Muscle of arm (tissue), 14 donors: ENCODE results near the gene NHLRC4. TPM values are rescaled to one million over a fixed set of nuclear protein-coding genes. Genes with fewer than 3 reads are reported as not detected.

Experiments
- DNase-seq: peaks from one replicate; pipeline ENCODE4 v3.0.0-alpha.2; 2013
- long read RNA-seq, 11 donors: transcript quantifications; one replicate each; lab custom pipeline, GENCODE V29; 2026
- polyA plus RNA-seq, 12 donors: library from polyadenylated mRNA; unstranded; fragments of 120-200 nt; gene quantifications; one replicate each; pipeline ENCODE4 v1.2.1, GENCODE V29; 2013; ENCODE audit not compliant: insufficient read length in 12 of 12

Gene NHLRC4, protein sequence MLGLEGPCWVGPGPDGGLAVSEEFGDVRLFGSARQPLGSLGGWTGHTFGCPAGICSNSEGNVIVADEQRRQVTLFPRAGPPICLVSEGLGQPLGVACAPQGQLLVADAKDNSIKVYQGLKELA
- 1 to 10 TPM in 3 of 12 donors, under 1 TPM in 7, not detected in 2; 0.62 to 1.3 (median 0.89) TPM for polyA plus RNA-seq
- long read RNA-seq, donor 1 = 0 reads
- long read RNA-seq, donor 2 = 0 reads
- long read RNA-seq, donor 3 = 0 reads
- long read RNA-seq, donor 4 = 0 reads
- long read RNA-seq, donor 5, partial matches to known transcripts = 0 of 1 reads
- long read RNA-seq, donor 5, other reads (novel, unspliced or antisense) = 0 of 1 reads
- long read RNA-seq, donor 6 = 0 reads
- long read RNA-seq, donor 7 = 0 reads
- long read RNA-seq, donor 8 = 0 reads
- long read RNA-seq, donor 9 = 0 reads
- long read RNA-seq, donor 10, partial matches to known transcripts = 0 of 1 reads
- long read RNA-seq, donor 10, other reads (novel, unspliced or antisense) = 0 of 1 reads
- long read RNA-seq, donor 11 = 0 reads

DNA sequence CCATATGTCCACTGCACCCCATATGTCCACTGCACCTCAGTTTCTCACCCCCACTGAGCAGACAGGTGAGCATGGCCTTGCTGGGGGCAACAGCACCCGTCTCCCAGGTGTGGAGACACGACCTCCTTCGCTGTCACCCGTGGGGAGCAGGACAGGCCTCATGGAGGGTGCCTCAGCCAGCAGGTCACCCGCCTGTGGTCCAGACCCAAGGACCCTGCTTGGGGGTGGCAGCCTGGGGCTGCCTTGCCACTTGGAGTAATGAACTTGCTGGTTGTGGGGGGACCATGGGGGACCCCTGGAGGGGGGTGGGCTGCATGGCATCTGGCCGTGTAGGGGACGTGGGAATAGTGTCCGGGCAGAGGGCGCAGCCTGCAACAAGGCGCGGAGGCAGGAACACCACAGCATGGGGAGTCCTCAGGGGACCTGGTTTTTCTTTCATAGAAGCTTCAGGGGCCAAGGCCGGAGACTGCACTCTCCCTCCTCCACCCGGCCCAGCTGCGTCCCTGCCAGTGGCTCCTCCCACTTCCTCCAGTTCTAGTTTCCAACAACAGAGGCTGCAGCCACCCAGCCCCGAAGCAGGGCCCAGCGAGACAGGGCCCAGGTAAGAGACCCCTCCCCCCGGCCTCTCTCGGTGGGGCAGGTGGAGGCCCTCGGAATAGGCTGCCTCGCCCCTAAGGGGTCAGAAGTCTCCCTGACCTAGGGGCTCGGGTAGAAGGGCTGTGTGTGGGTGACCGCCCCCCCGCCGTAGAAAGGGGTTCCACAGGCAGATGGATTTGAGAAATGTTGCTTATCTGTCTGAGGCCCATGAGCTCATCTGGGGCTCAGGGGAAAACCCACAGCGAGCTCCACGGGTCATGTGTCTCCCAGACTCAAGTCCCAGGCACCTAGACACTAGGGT lies at the start of gene NHLRC4:
Gene NHLRC4, plus strand, starts transcription at position 531 of the 898 bp plus-strand sequence. CDS start 1,043 bp downstream, outside the sequence.
- DNase-seq = peak; percentile 78

DNA sequence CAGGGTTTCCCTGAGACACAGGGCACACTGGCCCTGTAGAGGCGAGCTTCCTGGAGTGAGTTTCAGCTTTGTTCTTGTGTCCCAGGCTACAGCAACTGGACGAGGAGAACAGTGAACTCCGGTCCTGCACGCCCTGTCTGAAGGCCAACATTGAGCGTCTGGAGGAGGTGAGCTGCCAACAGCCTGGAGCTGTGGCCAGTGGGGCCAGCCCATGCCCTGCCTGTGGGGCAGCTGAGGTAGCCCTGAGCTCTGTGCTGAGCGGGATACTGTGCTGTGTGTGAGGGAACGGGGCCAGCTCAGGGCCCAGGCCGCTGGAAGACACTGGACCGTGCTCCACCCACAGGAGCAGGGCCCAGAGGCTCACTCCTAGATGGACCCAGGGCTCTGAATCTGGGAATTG lies 47.9 kb upstream of the NHLRC4 start:
- DNase-seq = no peak

DNA sequence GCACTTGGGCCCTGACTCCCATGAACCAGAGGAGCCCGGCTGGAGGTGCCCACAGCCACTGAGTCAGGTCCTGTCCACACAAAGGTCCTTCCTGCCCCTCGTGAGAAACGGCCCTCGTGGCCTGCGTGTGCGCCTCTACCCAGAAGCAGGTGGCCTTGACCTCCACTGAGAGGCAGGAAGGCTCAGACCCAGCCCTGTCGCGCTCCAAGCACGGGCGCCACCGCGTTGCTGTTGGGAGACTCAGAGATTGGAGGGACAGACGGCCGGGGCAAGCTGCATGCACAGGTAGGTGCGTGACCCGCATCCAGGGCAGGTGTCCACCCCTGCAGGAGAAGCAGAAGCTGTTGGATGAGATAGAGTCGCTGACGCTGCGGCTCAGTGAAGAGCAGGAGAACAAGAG lies 47.4 kb upstream of the NHLRC4 start:
- DNase-seq = no peak

DNA sequence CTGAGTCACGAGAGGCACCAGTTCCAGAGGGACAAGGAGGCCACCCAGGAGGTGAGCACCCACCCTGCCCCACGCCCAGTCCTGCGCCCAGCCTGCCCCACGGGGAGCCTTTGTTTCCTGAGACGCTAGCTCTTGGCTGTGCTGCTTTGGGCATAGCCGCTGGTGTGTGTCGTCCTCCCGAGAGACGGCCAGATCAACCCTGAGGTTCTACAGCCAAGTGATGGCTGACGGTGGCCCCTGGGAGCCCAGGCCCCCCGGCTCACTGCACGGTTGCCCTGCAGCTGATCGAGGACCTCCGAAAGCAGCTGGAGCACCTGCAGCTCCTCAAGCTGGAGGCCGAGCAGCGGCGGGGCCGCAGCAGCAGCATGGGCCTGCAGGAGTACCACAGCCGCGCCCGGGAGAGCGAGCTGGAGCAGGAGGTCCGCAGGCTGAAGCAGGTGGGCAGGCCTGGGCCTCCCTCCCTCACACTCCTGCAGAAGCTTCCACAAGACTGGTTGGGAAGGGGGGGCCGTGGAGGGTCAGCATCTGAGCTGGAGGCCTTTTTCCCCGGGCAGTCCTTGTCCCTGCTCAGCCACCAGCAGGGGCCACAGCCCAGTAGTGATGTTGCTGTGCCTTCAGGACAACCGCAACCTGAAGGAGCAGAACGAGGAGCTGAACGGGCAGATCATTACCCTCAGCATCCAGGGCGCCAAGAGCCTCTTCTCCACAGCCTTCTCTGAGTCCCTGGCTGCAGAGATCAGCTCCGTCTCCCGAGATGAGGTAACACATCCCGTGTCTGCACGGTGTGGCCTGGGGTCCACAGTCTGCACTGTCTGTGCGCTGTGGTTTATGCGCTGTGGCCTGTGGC lies 46.7 kb upstream of the NHLRC4 start:
- DNase-seq = no peak

DNA sequence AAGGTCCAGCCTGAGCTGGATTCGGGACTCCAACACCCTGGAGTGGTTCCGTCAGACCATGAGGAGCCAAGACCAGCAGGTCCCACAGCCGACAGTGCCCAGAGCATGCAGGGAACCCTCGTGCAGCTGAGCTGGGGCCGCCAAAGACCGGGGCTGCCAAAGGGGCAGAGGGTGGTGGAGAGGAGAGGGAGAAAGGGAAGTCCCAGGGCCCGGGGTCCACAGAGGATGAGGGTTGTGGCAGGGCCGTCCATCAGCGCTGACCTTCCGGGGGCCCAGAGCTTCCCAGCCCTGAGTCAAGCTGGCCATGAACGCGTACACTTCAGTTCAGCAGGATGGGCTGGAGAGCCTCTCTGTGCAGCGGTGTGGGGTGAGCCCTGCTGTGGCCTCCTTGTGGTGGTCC lies 46.0 kb upstream of the NHLRC4 start:
- no peak for DNase-seq

DNA sequence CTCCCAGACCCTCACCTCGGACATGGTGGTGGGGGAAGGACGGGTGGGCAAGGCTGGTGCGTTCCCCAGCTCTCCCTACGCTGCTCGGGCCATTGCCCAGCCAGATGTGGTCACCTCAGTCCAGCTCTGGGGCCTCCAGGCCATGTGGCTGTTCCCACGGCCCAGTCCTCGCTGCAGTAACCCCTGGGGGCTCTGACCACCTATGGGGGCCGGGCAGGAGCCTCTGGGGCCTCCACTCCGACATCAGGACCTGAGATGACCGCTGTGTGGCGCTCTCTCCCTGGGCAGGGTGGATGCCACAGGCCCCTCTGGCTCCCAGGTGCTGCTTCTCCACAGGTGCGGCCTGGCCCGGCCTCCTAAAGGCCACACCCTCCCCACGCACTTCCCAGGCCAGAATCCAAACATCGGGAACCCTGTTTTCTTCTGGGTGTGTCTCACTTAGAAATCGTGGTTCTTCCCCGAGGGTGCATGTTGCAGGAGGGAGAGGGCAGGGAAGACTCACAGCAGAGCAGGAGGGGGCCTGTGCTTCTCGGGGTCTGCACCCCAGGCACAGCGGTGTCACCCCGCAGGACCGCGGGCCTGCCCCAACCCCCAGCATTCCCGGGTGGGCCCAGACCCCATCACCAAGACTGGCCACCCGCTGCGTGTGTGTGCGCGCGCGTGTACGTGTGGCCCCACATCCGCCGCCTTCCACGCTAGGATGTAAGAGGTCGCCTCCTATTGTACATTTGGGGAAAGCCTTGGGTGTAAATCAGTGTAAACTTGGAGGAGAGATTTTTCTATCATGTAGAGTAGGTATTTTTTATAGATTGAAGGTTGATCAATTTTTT lies 45.2 kb upstream of the NHLRC4 start:
- no peak for DNase-seq

DNA sequence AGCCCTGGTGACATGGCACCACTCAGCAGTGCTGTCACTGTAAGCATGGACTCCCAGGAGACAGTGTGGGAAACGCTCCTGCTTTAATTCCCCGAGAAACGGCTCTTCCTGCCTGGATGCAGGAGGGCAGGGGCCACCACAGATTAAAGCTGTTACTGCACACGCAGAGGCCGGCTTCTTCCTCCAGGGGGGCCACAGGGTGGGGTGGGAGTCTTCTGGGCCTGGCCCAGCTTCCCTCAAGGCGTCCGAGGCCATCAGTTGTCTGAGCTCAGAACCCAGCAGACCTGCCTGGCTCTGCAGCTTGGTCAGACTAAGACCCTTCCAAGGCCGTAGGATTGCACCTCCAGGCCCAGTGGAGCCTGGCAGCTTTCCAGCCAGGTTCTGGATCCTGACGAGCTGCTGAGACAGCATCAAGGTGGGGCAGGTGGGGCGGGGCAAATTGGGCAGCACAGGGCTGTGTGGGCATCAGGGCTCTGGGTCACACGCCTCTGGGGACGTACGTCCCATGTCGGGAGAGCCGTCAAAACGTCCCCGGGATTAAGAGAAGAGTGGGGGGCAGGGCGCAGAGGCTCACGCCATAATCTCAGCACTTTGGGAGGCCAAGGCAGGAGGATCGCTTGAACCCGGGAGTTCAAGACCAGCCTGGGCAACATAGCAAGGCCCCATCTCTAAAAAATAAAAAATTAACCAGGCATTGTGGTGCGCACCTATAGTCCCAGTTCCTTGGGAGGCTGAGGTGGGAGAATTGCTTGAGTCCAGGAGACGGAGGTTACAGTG lies 44.3 kb upstream of the NHLRC4 start:
- no peak for DNase-seq

DNA sequence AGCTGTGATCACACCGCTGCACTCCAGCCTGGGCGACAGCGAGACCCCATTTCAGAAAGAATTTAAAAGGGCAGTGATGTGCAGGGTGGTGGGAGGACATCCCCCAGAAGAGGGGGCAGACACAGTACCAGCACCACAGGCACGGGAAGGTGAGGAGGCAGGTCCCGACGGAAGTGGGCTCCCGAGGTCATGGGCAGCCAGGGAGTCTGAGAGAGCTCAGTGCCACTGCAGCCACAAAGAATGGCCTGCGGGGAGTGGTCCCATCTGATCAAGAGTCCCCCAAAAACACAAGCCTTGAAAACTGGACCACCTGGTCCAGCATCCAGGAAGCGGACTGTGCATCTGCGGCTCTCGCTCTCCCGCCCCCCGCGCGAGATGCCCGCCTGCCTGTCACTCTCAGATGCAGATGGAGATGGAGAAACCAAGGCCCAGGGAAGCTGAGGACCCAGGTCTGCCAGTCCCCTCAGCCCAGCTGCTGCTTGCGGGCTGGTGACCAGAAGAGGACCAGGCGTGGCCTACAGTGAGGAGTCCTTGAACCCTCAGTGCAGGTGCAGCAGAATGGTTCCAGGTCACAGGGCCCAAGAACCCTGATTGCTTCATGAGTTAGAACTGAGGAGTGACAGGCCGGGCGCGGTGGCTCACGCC lies 43.6 kb upstream of the NHLRC4 start:
- no peak for DNase-seq

DNA sequence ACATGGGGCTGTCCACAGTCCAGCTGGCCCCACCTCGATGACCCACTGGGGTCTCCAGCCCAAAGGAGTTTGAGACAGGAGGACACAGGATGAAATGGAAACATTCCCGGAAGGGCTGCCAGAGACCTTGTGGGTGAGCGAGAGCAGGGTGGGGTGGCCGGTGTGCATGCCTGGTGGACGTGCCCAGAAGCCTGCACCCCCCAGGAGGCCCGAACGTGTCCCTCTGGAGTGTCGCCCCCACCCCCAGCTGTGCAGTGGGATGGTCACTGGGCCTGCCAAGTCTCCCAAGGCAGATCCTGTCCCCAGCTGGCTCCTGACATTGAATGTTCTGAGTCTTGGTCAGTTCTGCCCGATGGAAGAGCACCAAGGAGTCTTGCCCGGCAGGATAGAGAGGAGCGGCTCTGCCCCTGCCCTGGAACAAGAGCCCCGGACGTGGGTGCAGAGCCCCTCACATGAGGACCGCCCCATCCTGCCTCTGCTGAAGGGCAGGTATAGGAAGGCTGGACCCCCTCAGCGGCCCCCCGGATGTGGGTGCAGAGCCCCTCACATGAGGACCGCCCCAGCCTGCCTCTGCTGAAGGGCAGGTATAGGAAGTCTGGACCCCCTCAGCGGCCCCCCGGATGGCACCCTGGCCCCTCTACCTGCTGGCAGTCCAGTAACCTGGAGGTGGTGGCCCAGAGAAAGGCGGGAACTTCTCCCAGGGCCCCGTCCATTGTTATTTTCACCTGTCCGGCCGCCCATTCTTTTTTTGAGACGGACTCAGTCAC lies 42.3 kb upstream of the NHLRC4 start:
- no peak for DNase-seq

DNA sequence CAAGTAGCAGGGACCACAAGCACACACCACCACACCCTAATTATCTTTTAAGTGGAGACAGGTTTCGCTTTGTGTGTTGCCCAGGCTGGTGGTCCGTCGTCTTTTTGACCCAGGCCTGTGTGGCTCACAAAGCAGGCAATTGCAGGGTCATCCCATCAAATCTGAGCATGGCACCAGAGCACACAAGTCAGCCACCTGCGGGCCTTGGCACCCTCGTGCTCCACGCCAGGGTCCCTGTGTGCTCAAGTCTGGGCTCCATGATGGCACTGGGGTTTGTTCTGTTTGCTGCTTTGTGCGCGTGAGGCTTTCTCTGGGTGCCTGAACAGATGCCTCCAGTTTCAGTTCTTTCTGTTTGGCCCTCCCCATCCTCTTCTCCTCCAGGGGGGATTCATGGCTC lies 41.7 kb upstream of the NHLRC4 start:
- DNase-seq = no peak

DNA sequence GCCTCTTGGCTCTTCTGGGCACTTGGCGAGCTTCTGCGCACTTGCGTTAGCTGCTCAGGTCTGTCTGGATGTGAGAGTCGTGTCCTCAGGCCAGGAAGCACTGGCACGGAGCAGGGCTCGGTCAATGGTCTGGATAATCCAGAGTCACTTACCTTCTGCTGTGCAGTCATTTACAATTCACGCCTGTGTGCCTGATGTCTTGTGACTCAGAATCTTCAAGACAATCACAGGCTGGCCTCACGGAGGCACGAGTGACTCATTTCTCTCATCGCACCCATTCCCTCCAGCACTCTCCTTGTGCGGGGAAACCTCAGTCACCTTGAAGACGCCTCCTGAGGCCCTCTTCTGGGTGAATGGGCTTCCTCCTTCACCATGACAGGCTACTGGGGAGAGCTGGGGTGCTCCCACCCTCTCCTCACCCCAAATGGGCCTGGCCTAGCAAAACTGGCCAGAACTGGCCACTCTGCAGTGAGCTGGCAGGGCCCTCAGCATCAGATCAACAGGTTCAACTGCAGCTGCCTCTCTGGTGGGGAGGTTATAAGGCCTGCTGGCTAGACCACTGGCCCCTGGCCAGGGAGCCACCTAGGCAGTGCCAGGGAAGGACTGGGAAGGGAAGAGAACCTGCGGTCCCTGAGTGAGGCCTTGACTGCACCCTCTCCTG lies 41.2 kb upstream of the NHLRC4 start:
- no peak for DNase-seq

DNA sequence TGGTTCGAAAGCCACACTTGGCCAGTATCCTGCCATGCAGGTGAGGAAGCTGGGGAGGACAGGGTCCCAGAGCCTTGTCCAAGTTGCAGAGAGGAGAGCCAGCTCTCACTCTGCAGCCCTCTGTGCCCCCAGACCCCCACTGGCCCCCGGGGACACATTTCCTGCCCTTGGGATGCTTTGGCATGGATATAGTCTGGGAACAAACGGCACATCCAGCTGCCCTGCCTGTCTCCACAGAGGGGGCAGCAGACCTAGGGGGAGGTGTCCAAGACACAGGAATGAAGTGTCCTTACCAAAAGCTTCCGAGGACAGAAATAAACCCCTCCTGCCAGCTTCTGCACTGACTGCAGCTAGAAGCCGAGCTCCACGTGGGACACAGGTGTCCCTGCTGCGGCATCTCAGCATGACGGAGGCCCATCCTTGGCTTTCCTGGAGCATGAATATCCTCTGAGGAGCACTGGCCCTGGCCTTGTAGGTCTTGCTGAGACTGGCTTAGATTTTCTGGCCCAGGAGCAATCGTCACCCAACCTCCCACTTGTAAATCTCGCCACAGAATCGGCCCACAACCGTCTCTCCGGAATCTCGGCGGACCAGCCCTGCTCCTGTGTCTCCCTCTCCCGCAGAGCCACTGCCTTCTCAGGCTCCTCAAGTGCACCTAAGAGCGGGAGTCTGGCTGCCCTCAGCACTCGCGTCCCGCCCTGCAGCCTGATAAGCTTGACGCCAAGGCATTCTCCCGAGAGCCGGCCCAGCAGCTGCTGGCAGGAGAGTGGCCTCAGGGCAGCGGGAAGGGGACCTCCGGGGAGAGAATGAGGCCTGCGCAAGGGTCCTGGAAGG lies 40.4 kb upstream of the NHLRC4 start:
- DNase-seq = no peak

DNA sequence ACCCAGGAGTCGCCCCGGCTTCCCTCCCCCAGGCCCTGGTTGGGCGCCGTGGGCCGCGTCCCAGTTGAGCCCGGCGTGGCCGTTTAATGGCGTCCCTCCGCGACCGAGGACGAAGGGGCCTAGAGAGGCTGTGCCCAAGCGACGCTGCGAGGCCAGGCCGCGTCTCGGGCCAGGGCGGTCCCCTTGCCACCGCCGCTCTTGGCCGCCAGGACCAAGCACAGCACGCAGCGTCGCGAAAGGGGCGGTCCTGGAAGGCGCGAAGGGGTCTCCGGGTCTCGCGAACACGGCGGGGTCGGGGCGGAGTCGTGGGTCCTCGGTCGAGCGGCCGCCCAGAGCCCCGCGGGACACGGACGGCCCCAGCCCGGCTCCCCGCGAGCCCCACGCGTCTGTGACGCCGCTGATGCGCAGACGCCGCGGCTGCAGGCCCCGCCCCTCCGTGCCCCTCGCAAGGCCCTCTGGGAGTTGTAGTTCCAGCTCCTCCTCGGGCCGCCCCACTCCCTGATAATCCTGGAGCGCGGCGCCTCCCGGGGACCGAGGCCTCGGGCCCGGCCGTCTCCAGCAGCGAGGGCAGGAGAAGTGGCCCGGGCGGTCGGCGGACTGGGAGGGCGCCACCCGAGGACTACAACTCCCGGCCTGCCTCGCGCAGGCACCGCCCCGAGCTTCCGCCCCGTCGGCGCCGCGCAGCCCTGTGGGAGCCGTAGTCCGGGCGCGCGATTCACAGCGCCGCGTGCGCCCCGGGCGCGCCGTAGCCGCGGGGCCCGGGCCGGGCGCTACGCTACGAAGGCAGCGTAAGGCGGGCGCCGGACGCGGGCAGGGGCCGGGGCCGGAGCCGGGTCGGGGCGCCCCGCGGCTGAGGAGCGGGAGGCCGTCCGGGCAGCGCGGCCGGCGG lies 39.5 kb upstream of the NHLRC4 start, which contains the start of gene CAPN15:
Gene CAPN15, plus strand, starts transcription at position 698 of the 889 bp plus-strand sequence. CDS start 19,127 bp downstream, outside the sequence.
- DNase-seq = peak; percentile 89

DNA sequence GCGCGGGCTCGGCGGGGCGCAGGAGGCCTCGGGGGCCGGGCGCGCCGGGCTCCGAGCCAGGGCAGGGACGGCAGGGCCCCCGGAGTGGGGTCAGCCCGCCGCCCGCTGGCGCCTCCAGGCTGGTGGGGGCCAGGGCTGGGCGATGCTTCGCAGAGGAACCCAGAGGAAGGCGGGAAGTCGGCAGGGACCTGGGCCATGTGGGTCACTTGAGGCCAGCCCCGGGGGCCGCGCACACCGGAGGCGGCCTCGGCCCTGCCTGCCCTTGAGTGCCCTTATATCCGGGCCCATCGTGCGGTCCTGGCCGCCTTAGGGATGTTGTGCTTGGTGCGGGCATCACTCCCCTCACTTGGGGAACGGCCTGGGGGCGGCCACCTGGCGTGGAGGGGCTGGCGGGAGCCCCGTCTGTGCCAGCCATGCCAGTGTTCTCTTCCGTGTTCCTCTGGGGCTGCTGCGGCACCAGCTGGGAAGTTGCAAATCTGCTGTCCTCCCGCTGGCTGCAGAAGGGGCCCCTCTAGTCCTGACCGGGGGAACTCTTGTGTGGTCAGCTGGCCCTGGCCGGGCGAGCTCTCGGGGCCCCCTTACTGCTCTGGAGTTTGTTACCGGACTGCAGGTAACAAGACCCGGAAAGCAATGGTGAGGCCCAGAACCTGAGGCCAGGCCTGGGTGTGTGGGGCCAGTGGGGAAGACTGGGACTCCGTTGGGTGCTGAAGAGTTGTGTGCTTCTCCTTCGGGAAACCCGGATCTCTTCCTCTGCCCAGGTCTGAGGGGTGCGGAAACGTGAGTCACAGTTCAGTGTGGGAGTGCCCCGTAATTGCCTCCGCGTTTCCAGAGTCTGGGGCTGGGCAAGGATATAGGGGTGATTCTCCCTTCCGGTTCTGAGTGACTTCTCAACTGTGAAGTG lies 38.4 kb upstream of the NHLRC4 start:
- DNase-seq = no peak
